OCI-LY1 (cell line): ENCODE data around the gene NFIL3.

Source experiments
- EZH2 ChIP-seq: fragments of 200-600 bp; sonication (generic), shearing (Covaris generic); IDR thresholded peaks from 2 replicates; pipeline ENCODE4 v1.8.0; 2017; ENCODE audit warnings: borderline replicate concordance, mixed run types, mild to moderate bottlenecking, antibody characterized with exemption, low read length, moderate library complexity, mixed read lengths
- TF ChIP-seq, protein P1 (sequence below): fragments of 200-600 bp; sonication (generic), shearing (Covaris generic); IDR thresholded peaks from 2 replicates; pipeline ENCODE4 v1.5.1; 2017; ENCODE audit warnings: mild to moderate bottlenecking, antibody characterized with exemption, low read length, moderate library complexity, mixed read lengths

DNA sequence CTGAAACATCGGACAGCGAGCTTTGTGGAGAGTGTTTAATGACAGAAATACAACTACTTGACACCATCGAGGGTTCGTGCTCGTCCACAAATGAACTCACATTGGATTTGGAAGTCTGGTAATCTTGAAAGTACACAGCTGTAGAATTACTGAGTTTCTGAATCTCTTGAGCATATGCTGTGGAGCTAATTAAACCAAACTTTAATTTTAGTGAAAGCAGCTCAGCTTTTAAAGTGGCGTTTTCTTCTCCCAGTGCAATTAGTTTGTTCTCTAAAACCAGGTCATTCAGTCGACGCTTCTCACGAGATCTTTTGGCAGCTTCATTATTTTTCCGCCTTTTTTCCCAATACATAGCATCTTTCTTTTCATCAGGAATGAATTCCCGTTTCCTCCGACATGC, 13.5 kb downstream of the NFIL3 start:
- TF ChIP-seq, protein P1, sequence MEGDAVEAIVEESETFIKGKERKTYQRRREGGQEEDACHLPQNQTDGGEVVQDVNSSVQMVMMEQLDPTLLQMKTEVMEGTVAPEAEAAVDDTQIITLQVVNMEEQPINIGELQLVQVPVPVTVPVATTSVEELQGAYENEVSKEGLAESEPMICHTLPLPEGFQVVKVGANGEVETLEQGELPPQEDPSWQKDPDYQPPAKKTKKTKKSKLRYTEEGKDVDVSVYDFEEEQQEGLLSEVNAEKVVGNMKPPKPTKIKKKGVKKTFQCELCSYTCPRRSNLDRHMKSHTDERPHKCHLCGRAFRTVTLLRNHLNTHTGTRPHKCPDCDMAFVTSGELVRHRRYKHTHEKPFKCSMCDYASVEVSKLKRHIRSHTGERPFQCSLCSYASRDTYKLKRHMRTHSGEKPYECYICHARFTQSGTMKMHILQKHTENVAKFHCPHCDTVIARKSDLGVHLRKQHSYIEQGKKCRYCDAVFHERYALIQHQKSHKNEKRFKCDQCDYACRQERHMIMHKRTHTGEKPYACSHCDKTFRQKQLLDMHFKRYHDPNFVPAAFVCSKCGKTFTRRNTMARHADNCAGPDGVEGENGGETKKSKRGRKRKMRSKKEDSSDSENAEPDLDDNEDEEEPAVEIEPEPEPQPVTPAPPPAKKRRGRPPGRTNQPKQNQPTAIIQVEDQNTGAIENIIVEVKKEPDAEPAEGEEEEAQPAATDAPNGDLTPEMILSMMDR, result no peak
- no peak for TF ChIP-seq EZH2
